Measurements from ENCODE around the gene MTFR2. TPM values are rescaled to one million over a fixed set of nuclear protein-coding genes. Genes with fewer than 3 reads are reported as not detected.

Gene MTFR2
- total and polyA plus RNA-seq, 2 donors = 2.5 to 4.4 TPM

- DNase-seq (ENCODE audit: low read depth in 6 of 9, low spot score in 9 of 9) = no peak
- WGBS = 96% methylated on average over 4 of the region's 4 CpGs
- Histone ChIP-seq H3K27me3 (ENCODE audit: control insufficient read depth in 2 of 2, insufficient read depth in 1 of 2, low read length in 1 of 2) (no peaks in the 10 kb centered on the region), H3K9me3 (ENCODE audit: control insufficient read depth in 2 of 2, insufficient read depth in 1 of 2, low read length in 1 of 2) (no peaks in the 10 kb centered on the region), H3K4me1 (ENCODE audit: control insufficient read depth in 2 of 2, insufficient read depth in 2 of 2, low read length in 2 of 2) (no peaks in the 10 kb centered on the region), H3K4me3 (ENCODE audit: low read length in 2 of 2) (no peak overlapping the region), H3K27ac (ENCODE audit: low read depth in 1 of 2, low read length in 1 of 2) (no peak overlapping the region), H3K36me3 (ENCODE audit: control insufficient read depth in 2 of 2, insufficient read depth in 2 of 2, low read length in 1 of 2) (no peaks in the 10 kb centered on the region)
These were observed 41.3 kb downstream of the MTFR2 start for GRCh38 chr6:136208783-136209182.

DNA sequence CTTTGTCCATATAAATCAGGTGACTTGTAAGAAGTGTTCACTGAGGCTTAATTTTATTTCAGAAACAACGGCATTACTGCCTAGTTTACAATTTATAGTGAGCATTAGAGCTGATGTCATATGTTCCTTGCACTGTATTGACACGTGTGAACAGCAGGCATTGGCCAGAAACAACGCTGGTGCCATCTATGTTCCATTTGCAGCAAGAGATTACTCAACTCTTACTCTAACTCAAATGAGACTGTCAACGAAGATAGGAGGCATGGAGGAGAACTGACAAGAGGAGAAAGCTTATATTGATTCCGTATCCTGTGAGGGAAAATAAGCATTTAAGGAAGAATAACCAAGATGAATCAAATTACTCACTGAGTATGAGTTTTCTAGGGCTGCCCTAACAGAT, 48.4 kb downstream of the MTFR2 start:
- no peak overlapping the region for H3K27ac ChIP-seq (ENCODE audit: low read depth in 1 of 2, low read length in 1 of 2)
- no peaks in the 10 kb centered on the region for H3K9me3 ChIP-seq (ENCODE audit: control insufficient read depth in 2 of 2, insufficient read depth in 1 of 2, low read length in 1 of 2)
- H3K36me3 ChIP-seq (ENCODE audit: control insufficient read depth in 2 of 2, insufficient read depth in 2 of 2, low read length in 1 of 2) = no peaks in the 10 kb centered on the region
- no peak overlapping the region for H3K4me3 ChIP-seq (ENCODE audit: low read length in 2 of 2)
- H3K4me1 ChIP-seq (ENCODE audit: control insufficient read depth in 2 of 2, insufficient read depth in 2 of 2, low read length in 2 of 2) = no peaks in the 10 kb centered on the region
- 95% methylated on average over 5 of the region's 5 CpGs for WGBS
- H3K27me3 ChIP-seq (ENCODE audit: control insufficient read depth in 2 of 2, insufficient read depth in 1 of 2, low read length in 1 of 2) = no peaks in the 10 kb centered on the region
- no peak for DNase-seq (ENCODE audit: low read depth in 6 of 9, low spot score in 9 of 9)

DNA sequence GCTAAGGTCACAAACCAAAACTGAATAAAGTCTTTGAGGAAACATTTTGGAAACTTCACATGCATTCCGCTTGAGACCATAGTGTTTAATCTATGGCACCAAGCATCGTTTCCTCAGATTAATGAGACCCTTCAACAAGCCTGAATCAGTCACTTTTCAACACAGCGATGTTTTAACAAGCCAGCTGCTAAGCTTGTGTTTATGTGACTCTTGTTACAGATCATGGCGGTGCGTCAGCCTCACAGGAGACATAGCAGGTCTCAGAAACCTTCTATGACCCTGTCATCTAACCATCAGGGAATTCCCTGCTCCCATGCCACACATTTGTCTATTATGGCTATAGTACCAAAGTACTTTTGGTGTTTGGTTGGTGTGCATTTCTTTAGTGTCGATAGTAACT, 57.2 kb downstream of the MTFR2 start:
- H3K9me3 ChIP-seq (ENCODE audit: control insufficient read depth in 2 of 2, insufficient read depth in 1 of 2, low read length in 1 of 2) = no peaks in the 10 kb centered on the region
- no peaks in the 10 kb centered on the region for H3K4me1 ChIP-seq (ENCODE audit: control insufficient read depth in 2 of 2, insufficient read depth in 2 of 2, low read length in 2 of 2)
- no peak overlapping the region for H3K4me3 ChIP-seq (ENCODE audit: low read length in 2 of 2)
- DNase-seq (ENCODE audit: low read depth in 6 of 9, low spot score in 9 of 9) = no peak
- 94% methylated on average over 6 of the region's 6 CpGs for WGBS
- peaks cover 0 to 3% of the 10 kb centered on the region in 2 donors for H3K36me3 ChIP-seq (ENCODE audit: control insufficient read depth in 2 of 2, insufficient read depth in 2 of 2, low read length in 1 of 2)
- no peak overlapping the region for H3K27ac ChIP-seq (ENCODE audit: low read depth in 1 of 2, low read length in 1 of 2)
- H3K27me3 ChIP-seq (ENCODE audit: control insufficient read depth in 2 of 2, insufficient read depth in 1 of 2, low read length in 1 of 2) = no peaks in the 10 kb centered on the region

DNA sequence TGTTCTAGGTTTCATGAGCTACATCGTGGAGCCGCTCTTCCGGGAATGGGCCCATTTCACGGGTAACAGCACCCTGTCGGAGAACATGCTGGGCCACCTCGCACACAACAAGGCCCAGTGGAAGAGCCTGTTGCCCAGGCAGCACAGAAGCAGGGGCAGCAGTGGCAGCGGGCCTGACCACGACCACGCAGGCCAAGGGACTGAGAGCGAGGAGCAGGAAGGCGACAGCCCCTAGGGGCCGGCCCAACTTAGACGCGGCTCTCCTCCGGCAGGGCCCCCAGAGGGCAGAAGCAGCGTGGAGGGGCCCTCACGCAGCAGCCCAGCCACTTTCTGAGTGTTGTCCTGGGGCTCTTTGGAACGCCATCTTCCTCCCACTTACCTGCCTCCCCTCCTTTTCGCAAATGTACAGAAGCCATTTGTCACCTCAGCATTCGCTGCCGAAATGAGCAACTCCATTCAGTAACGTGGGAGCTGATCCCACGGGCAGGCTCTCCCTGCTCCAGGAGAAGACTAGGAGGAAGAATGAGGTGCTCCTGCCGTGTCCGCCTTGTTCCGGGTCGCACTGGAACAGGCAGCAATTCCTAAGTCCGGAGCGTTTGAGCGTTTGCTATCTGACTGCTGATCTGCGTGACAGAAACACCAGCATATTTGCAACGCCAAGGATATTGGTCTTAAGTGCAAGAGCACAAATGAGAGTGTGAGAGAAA, 58.4 kb downstream of the MTFR2 start:
- H3K27me3 ChIP-seq (ENCODE audit: control insufficient read depth in 2 of 2, insufficient read depth in 1 of 2, low read length in 1 of 2) = no peaks in the 10 kb centered on the region

DNA sequence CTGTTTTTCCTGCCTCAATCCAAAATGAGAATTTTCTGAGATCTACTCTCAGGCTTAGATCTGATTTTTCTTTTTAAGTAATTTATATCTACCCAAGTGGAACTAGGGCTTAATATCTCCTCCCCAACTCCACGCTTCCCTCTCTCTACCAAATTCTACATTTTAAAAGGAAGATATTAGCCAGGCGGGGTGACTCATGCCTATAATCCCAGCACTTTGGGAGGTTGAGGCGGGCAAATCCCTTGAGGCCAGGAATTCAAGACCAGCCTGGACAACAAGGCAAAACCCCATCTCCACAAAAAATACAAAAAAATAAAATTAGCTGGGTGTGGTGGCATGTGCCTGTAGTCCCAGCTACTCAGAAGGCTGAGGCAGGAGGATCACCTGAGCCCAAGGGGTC, 61.0 kb downstream of the MTFR2 start:
- Histone ChIP-seq H3K36me3 (ENCODE audit: control insufficient read depth in 2 of 2, insufficient read depth in 2 of 2, low read length in 1 of 2) (peaks cover 0 to 3% of the 10 kb centered on the region in 2 donors), H3K4me1 (ENCODE audit: control insufficient read depth in 2 of 2, insufficient read depth in 2 of 2, low read length in 2 of 2) (no peaks in the 10 kb centered on the region), H3K4me3 (ENCODE audit: low read length in 2 of 2) (no peak overlapping the region), H3K9me3 (ENCODE audit: control insufficient read depth in 2 of 2, insufficient read depth in 1 of 2, low read length in 1 of 2) (no peaks in the 10 kb centered on the region), H3K27ac (ENCODE audit: low read depth in 1 of 2, low read length in 1 of 2) (no peak overlapping the region), H3K27me3 (ENCODE audit: control insufficient read depth in 2 of 2, insufficient read depth in 1 of 2, low read length in 1 of 2) (no peaks in the 10 kb centered on the region)
- WGBS = 99% methylated on average over 3 of the region's 3 CpGs
- no peak for DNase-seq (ENCODE audit: low read depth in 6 of 9, low spot score in 9 of 9)

More for the DNA sequence above, 58.4 kb downstream of the MTFR2 start:
- no peaks in the 10 kb centered on the region for H3K4me1 ChIP-seq (ENCODE audit: control insufficient read depth in 2 of 2, insufficient read depth in 2 of 2, low read length in 2 of 2)
- WGBS = 98% methylated on average over 32 of the region's 32 CpGs
- no peak overlapping the region for H3K27ac ChIP-seq (ENCODE audit: low read depth in 1 of 2, low read length in 1 of 2)
- H3K36me3 ChIP-seq (ENCODE audit: control insufficient read depth in 2 of 2, insufficient read depth in 2 of 2, low read length in 1 of 2) = peaks cover 0 to 3% of the 10 kb centered on the region in 2 donors
- H3K4me3 ChIP-seq (ENCODE audit: low read length in 2 of 2) = no peak overlapping the region
- DNase-seq (ENCODE audit: low read depth in 6 of 9, low spot score in 9 of 9) = no peak
- H3K9me3 ChIP-seq (ENCODE audit: control insufficient read depth in 2 of 2, insufficient read depth in 1 of 2, low read length in 1 of 2) = no peaks in the 10 kb centered on the region

GRCh38 chr6:136188486-136188885, 61.6 kb downstream of the MTFR2 start:
- Histone ChIP-seq H3K4me1 (ENCODE audit: control insufficient read depth in 2 of 2, insufficient read depth in 2 of 2, low read length in 2 of 2) (no peaks in the 10 kb centered on the region), H3K4me3 (ENCODE audit: low read length in 2 of 2) (no peak overlapping the region), H3K27ac (ENCODE audit: low read depth in 1 of 2, low read length in 1 of 2) (no peak overlapping the region), H3K36me3 (ENCODE audit: control insufficient read depth in 2 of 2, insufficient read depth in 2 of 2, low read length in 1 of 2) (peaks cover 0 to 3% of the 10 kb centered on the region in 2 donors), H3K27me3 (ENCODE audit: control insufficient read depth in 2 of 2, insufficient read depth in 1 of 2, low read length in 1 of 2) (no peaks in the 10 kb centered on the region), H3K9me3 (ENCODE audit: control insufficient read depth in 2 of 2, insufficient read depth in 1 of 2, low read length in 1 of 2) (no peaks in the 10 kb centered on the region)
- 98% methylated on average over 2 of the region's 2 CpGs for WGBS
- DNase-seq (ENCODE audit: low read depth in 6 of 9, low spot score in 9 of 9) = no peak

GRCh38 chr6:136186363-136186762, 63.7 kb downstream of the MTFR2 start:
- 97% methylated on average over 1 of the region's 1 CpG for WGBS

GRCh38 chr6:136184738-136185137, 65.4 kb downstream of the MTFR2 start:
- Histone ChIP-seq H3K36me3 (ENCODE audit: control insufficient read depth in 2 of 2, insufficient read depth in 2 of 2, low read length in 1 of 2) (peaks cover 3 to 6% of the 10 kb centered on the region in 2 donors), H3K4me3 (ENCODE audit: low read length in 2 of 2) (no peak overlapping the region), H3K27ac (ENCODE audit: low read depth in 1 of 2, low read length in 1 of 2) (no peak overlapping the region), H3K9me3 (ENCODE audit: control insufficient read depth in 2 of 2, insufficient read depth in 1 of 2, low read length in 1 of 2) (no peaks in the 10 kb centered on the region), H3K4me1 (ENCODE audit: control insufficient read depth in 2 of 2, insufficient read depth in 2 of 2, low read length in 2 of 2) (no peaks in the 10 kb centered on the region), H3K27me3 (ENCODE audit: control insufficient read depth in 2 of 2, insufficient read depth in 1 of 2, low read length in 1 of 2) (no peaks in the 10 kb centered on the region)
- 90% methylated on average over 1 of the region's 1 CpG for WGBS
- DNase-seq (ENCODE audit: low read depth in 6 of 9, low spot score in 9 of 9) = no peak

More at GRCh38 chr6:136186363-136186762, 63.7 kb downstream of the MTFR2 start:
- no peaks in the 10 kb centered on the region for H3K4me1 ChIP-seq (ENCODE audit: control insufficient read depth in 2 of 2, insufficient read depth in 2 of 2, low read length in 2 of 2)
- no peak for DNase-seq (ENCODE audit: low read depth in 6 of 9, low spot score in 9 of 9)
- H3K27me3 ChIP-seq (ENCODE audit: control insufficient read depth in 2 of 2, insufficient read depth in 1 of 2, low read length in 1 of 2) = no peaks in the 10 kb centered on the region
- H3K36me3 ChIP-seq (ENCODE audit: control insufficient read depth in 2 of 2, insufficient read depth in 2 of 2, low read length in 1 of 2) = peaks cover 0 to 3% of the 10 kb centered on the region in 2 donors
- no peak overlapping the region for H3K27ac ChIP-seq (ENCODE audit: low read depth in 1 of 2, low read length in 1 of 2)
- H3K9me3 ChIP-seq (ENCODE audit: control insufficient read depth in 2 of 2, insufficient read depth in 1 of 2, low read length in 1 of 2) = no peaks in the 10 kb centered on the region
- no peak overlapping the region for H3K4me3 ChIP-seq (ENCODE audit: low read length in 2 of 2)

GRCh38 chr6:136181861-136182260, 68.2 kb downstream of the MTFR2 start:
- no peak overlapping the region for H3K27ac ChIP-seq (ENCODE audit: low read depth in 1 of 2, low read length in 1 of 2)
- no peaks in the 10 kb centered on the region for H3K27me3 ChIP-seq (ENCODE audit: control insufficient read depth in 2 of 2, insufficient read depth in 1 of 2, low read length in 1 of 2)
- no peak for DNase-seq (ENCODE audit: low read depth in 6 of 9, low spot score in 9 of 9)
- peaks cover 8% of the 10 kb centered on the region in 2 donors for H3K4me1 ChIP-seq (ENCODE audit: control insufficient read depth in 2 of 2, insufficient read depth in 2 of 2, low read length in 2 of 2)
- no peaks in the 10 kb centered on the region for H3K9me3 ChIP-seq (ENCODE audit: control insufficient read depth in 2 of 2, insufficient read depth in 1 of 2, low read length in 1 of 2)
- peaks cover 3 to 6% of the 10 kb centered on the region in 2 donors for H3K36me3 ChIP-seq (ENCODE audit: control insufficient read depth in 2 of 2, insufficient read depth in 2 of 2, low read length in 1 of 2)
- H3K4me3 ChIP-seq (ENCODE audit: low read length in 2 of 2) = no peak overlapping the region
- 96% methylated on average over 1 of the region's 1 CpG for WGBS

Data from thymus (tissue), 11 donors.